ENCODE measurements around the gene ADAMTS19.
"Not testable (repeated sequence)": the region's sequence is repeated elsewhere in the genome, so short reads cannot be mapped to it uniquely, and the experiment has no call there.

ADAMTS19 gene, protein sequence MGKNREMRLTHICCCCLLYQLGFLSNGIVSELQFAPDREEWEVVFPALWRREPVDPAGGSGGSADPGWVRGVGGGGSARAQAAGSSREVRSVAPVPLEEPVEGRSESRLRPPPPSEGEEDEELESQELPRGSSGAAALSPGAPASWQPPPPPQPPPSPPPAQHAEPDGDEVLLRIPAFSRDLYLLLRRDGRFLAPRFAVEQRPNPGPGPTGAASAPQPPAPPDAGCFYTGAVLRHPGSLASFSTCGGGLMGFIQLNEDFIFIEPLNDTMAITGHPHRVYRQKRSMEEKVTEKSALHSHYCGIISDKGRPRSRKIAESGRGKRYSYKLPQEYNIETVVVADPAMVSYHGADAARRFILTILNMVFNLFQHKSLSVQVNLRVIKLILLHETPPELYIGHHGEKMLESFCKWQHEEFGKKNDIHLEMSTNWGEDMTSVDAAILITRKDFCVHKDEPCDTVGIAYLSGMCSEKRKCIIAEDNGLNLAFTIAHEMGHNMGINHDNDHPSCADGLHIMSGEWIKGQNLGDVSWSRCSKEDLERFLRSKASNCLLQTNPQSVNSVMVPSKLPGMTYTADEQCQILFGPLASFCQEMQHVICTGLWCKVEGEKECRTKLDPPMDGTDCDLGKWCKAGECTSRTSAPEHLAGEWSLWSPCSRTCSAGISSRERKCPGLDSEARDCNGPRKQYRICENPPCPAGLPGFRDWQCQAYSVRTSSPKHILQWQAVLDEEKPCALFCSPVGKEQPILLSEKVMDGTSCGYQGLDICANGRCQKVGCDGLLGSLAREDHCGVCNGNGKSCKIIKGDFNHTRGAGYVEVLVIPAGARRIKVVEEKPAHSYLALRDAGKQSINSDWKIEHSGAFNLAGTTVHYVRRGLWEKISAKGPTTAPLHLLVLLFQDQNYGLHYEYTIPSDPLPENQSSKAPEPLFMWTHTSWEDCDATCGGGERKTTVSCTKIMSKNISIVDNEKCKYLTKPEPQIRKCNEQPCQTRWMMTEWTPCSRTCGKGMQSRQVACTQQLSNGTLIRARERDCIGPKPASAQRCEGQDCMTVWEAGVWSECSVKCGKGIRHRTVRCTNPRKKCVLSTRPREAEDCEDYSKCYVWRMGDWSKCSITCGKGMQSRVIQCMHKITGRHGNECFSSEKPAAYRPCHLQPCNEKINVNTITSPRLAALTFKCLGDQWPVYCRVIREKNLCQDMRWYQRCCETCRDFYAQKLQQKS

DNA sequence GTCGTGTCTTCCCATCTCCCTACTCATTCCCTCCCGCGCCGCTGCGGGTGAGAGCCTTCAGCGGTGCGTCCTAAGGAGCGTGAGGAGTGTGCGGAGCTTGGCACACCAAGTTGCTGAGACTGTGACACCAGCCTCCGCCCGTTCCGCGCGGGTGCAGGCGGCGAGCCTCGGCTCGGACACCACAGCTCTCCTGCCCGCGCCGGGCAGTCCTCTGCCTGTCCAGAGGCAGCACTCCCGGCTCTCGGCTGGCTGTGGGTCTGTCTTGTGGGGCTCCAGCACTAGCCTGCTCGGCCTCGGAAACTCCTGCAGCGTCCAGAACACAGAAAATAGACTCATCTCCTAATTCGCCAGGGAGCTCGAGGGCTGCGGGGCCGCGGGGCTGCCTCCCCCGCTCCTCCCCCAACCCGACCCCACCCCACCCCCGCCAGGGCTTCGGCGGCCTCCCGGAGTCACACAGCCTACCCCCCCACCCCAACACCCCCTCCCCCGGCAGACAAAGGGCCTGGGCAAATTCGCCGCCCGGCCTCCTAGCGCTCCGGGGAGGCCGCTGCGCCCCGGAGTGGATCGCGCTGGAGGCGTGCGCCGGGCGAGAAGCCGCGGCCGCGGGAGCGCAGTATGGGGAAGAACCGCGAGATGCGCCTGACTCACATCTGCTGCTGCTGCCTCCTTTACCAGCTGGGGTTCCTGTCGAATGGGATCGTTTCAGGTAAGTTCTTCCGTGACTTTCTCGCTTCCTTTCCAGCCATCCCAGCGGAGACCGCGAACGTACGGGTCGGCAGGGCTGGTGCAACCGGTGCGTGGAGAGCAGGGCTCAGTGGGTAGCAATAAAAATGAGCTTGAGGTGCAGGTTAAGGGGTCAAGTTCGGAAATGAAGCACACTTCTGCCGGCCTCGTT, at the start of gene ADAMTS19:
TSS of gene ADAMTS19 (plus strand) at position 522 of the 895 bp plus-strand sequence. CDS start at position 616, 94 bp downstream.
- H3K27ac ChIP-seq, result no peak within 1 kb of the TSS
- H3K4me3 ChIP-seq, result peak within 1 kb of the TSS in 6 of 7 experiments; percentile 6 to 50 (median 34)

DNA sequence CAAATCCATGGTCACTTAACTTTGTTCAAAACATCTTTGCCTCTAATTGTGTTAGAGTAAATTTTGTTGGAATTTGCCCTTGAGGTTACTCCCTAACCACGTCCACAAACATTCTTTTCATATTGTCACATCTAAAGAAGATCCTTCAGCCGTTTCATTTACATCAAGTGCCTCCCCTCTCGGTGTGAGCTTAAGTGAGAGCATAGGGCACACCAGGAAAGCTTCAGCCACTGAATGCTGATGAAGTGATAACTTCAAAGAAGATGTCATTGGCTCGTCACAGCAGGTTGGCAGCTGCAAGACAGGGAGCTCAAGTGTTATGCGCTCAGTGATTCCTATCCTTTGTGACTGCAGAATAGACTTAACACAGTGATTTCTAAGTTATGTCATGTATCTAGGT, 49.6 kb upstream of the ADAMTS19 start:
- Histone ChIP-seq H3K4me3 (no peak overlapping the region), H3K27ac (no peak overlapping the region)

DNA sequence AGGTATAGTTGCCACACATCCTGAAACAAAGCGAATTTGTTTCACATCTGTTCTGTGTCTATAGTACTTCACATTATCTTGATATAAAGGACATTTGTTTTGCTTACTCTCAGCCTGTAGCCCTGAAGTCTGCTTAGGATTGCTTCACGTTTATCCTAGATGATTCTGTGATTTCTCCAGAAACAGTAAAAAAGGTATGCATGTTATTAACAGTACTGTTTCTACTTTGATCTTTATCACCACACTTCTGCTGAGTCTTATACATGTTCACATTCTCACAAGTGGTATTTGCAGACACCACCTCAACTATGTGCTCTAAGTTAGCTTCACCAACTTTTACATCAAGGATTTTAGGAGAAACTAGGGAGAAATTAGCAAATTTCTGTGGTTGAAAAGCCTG, 47.4 kb upstream of the ADAMTS19 start:
- H3K27ac ChIP-seq, result no peak overlapping the region
- no peak overlapping the region for H3K4me3 ChIP-seq

DNA sequence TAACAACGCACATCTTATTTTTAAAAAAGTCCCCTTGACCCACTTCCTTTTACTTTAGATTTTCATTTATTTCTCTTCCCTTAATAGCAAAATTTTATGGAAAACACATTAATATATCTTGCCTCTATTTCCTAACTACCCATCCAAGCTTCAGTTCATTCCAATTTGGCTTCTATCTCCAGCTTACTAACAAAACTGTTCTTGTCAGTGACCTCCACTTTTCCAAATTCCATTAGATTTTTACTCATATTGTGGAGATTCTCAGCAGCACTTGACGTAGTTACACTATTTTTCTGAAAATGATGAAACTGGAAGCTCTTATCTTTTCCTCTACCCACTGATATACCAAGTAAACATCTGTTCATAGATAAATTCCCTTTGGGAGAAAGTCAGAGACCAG, 46.5 kb upstream of the ADAMTS19 start:
- H3K27ac ChIP-seq, result no peak overlapping the region
- H3K4me3 ChIP-seq, result no peak overlapping the region

DNA sequence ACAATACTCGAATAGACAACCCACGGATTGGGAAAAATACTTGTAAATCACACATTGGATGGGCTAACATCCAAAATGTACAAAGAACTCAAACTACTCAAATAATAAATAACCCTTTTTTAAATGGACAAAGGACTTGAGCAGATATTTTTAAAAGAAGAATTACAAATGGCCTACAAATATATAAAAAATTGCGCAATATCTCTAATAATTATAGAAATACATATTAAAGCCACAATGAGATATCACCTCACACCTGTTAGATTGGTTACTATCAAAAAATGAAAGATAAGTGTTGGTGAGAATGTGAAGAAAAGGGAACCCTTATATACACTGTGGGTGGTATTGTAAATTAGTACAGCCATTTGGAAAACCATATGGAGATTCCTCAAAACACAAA, 40.8 kb upstream of the ADAMTS19 start:
- no peak overlapping the region for H3K27ac ChIP-seq
- no peak overlapping the region for H3K4me3 ChIP-seq

DNA sequence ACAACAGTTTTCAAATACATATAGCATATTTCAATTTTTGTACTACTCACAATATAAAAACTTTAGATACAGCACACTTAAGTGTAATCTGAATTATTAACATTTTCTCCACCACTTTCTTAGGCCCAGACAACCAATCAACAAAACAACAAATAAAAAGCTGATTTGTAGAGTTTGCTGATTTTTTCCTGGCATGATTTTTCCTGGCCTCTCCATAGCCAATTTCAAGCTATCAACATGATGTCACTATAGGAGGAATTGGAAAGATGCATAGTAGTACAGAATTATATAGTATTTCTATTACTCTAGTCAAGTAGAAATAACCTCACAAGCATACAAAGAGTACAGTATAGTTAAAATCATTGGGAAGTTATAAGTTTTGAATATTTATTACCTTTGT, 35.1 kb upstream of the ADAMTS19 start:
- no peak overlapping the region for H3K4me3 ChIP-seq
- no peak overlapping the region for H3K27ac ChIP-seq

DNA sequence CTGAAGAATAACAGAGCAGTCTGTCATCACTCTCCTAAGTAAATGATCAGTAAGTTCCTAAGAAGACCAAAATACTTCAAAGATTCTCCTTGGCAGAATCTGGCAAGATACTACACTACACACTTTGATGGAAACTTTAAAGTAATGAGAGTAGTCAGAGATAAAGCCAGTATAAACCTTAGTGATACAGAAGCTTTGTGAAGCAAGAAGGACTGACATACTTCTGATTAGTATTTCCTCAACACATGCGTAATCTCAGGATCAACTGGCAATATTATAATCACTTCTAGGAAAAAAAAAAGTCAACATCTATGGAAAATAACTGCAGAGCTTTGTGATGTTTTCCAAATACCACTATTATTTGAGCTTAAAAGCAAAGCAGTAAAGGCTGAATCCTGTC, 34.0 kb upstream of the ADAMTS19 start:
- H3K4me3 ChIP-seq, result no peak overlapping the region

DNA sequence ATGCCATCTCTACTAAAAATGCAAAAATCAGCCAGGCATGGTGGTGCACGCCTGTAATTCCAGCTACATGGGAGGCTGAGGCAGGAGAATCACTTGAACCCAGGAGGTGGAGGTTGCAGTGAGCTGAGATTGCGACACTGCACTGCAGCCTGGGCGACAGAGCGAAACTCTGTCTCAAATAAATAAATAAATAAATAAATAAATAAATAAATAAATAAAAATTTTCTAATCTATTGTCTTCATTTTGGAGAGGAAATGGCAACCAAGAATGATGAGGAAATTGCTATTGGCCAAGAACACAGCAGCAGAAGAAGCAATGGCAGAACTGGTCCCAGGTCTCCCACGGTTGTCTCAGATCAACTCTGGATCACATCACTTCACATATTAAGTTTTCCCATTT, 31.5 kb upstream of the ADAMTS19 start:
- not testable (repeated sequence) for H3K4me3 ChIP-seq, H3K27ac ChIP-seq

More for the DNA sequence above, 34.0 kb upstream of the ADAMTS19 start:
- H3K27ac ChIP-seq, result no peak overlapping the region

DNA sequence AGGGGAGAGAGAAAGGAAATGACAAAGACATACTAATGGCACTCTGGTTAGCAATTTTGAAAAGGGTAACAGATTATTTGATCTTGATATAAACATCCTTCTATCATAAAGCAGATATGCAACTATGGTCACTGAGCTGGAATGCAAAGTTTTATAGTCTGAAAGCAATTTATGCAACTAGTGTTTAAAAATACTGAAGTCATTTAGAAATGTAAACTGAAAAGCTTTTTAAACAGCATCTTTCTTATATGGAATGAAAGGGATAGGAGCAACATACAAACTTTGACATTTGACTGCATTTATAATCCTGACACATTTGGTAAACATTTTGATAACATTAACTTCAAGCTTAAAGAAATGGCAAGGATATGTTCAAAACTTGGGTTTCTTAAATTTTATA, 28.7 kb upstream of the ADAMTS19 start:
- Histone ChIP-seq H3K27ac (no peak overlapping the region), H3K4me3 (no peak overlapping the region)

DNA sequence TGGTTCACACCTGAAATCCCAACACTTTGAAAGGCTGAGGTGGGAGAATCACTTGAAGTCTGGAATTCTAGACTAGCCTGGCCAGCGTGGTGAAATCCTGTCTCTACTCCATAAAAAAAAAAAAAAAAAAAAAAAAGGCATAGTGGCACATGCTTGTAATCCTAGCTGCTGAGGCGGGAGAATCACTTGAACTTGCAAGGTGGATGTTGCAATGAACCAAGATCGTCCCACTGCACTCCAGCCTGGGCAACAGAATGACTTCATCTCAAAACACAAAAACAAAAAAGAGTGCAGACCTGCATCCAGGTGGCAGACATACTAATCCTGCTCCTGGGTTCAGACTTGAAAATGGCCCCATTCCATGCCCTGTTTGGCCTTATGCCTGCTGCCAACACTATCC, 21.8 kb upstream of the ADAMTS19 start:
- no peak overlapping the region for H3K27ac ChIP-seq

DNA sequence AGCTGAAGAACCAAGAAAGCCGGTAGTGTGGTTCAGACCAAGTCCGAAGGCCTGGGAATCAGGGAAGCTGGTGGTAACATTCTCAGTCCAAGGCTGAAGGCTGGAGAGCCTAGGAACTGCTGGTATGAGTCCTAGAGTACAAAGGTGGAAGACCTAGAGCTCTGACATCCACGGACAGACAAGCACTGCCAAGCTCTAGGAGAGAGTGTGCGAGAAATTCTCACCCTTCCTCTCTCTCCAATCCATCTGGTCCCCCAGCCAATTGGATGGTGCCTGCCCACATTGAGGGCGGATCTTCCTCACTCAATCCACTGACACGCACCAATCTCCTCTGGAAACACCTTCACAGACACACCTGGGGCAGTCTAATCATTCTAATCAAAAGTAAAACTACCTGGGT, 19.7 kb upstream of the ADAMTS19 start:
- Histone ChIP-seq H3K4me3 (no peak overlapping the region), H3K27ac (no peak overlapping the region)

More for the DNA sequence above, 21.8 kb upstream of the ADAMTS19 start:
- H3K4me3 ChIP-seq, result no peak overlapping the region

DNA sequence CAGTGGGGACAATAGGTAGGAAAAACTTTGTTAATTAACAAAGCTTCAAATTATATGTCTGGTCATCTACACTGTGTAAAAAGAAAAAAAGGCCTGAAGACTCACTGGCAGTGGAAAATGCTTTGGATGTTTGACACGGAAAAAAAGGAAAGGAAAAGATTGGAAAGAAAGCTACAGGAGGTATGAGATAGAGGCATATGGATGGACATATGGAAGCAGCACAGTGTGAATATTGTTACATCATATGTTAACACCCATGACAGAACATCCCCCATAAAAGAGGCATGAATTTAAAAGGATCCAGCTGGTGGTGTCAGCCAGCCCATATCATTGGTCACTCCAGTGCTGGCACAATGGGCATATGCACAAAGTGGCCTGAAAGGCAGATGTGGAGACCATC, 19.0 kb upstream of the ADAMTS19 start:
- H3K27ac ChIP-seq, result no peak overlapping the region
- no peak overlapping the region for H3K4me3 ChIP-seq

DNA sequence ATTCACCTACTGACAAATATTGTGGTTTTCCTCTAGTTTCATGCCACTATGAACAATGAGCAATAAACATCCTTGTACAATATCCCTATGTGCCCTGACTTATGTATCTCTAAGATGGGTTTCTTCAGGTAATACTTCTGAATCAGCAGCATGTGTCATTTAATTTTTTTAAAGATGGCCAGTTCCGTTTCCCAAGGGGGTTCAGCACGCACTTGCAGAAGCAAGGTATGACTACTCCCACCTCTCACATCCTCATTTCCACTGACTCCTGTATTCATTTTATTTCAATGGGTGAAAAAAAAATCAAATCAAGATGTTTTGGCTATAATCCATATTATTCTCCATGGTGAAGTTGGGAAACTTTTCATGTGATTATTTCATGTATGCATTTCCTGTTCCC, 14.7 kb upstream of the ADAMTS19 start:
- Histone ChIP-seq H3K27ac (no peak overlapping the region), H3K4me3 (no peak overlapping the region)

DNA sequence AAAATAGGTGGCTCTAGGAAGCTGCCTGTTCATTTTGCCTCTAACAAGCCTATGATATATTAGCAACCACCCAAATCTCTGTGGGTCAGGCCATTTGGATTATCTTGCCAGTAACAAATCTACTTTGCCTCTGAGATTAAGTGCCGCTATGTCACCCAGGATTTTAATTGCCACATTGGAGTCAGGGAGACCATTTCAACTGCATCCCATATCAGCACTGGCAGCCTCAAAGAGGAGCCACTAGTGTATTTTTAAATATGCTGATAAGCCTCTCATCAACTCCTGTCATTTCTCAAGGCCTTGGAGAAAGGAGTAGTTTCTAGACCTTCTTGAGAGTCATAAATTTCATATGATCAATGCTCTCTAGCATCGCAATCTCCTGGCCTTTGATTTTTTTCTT, 12.1 kb upstream of the ADAMTS19 start:
- Histone ChIP-seq H3K4me3 (no peak overlapping the region), H3K27ac (no peak overlapping the region)

DNA sequence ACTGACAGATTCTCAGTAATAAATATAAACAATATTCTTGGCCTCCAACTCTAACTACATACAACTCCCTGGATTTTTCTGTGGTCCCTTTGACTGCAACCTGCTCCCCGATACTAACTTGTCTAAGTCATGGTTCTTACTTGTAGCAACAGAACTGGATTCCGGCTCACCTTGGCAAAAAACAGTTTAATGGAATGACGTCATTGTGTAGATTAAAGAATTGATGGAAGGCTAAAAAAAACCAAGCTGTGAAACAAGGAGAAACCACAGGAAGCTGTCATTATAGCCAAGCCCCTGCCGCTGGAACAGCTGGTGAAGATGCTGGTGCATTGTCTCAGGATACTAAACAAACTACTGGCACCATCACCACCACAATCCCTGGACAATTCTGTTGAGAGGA, 11.4 kb upstream of the ADAMTS19 start:
- Histone ChIP-seq H3K27ac (no peak overlapping the region), H3K4me3 (no peak overlapping the region)

DNA sequence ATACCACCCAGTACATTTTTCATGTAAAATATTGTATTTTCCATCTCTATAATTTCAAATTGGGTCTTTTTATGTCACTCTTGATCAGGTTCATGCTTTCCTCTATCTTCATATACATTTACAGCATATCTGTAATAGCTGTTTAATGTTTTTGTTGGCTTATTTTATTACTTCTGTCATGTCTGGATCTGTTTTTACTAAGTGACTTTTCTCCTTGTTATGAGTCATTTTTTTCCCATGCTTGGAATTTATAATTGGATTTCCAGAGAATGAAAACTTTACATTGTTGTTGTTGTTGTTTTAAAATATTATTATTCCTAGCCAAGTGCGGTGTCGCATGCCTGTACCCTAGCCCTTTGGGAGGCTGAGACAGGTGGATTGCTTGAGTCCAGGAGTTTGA, 5.6 kb upstream of the ADAMTS19 start:
- H3K27ac ChIP-seq, result no peak overlapping the region
- no peak overlapping the region for H3K4me3 ChIP-seq

DNA sequence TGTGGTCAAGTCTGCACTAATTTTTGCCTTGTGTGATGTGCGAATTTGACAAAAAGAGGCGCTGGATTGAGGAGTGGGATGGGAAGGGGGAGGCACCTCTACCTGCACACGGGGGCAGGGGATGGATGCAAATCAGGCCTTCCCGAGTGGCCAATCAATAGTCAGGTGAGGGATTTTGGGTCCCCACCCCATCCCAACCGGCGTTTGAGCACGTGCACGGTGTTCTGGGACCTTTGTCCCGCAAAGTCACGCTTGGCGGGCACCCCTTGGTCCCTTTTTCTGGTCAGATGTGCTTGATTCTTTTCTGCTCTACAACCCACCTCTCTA, 685 bp upstream of the ADAMTS19 start:
- H3K27ac ChIP-seq, result no peak overlapping the region
- peak overlapping the region in 2 of 7 experiments; percentile 11 to 50 for H3K4me3 ChIP-seq

DNA sequence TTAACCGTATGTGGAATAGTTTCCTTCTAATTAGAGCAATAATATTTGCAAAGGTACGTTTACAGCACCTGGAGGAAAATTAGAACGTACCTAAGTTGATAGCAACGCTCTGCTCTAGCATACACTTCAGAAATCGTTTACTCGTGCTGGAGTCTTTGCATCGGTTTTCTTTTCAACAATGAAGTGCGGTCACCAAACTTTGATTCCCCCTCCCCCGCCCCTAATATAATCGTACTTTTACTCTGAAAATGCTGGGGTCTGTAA, 506 bp downstream of the ADAMTS19 start:
- H3K27ac ChIP-seq, result no peak overlapping the region
- peak overlapping the region in 5 of 7 experiments; percentile 11 to 50 (median 42) for H3K4me3 ChIP-seq

DNA sequence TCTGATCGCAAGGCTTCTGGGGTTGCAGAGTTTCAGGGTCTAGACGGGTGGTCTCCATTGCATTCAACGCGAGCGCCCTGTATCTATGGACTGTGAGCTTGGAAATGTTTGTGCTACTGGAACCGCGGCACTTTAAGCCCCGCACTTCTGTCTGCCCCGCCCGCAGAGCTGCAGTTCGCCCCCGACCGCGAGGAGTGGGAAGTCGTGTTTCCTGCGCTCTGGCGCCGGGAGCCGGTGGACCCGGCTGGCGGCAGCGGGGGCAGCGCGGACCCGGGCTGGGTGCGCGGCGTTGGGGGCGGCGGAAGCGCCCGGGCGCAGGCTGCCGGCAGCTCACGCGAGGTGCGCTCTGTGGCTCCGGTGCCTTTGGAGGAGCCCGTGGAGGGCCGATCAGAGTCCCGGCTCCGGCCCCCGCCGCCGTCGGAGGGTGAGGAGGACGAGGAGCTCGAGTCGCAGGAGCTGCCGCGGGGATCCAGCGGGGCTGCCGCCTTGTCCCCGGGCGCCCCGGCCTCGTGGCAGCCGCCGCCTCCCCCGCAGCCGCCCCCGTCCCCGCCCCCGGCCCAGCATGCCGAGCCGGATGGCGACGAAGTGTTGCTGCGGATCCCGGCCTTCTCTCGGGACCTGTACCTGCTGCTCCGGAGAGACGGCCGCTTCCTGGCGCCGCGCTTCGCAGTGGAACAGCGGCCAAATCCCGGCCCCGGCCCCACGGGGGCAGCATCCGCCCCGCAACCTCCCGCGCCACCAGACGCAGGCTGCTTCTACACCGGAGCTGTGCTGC, 1.0 kb downstream of the ADAMTS19 start:
- Histone ChIP-seq H3K27ac (no peak overlapping the region), H3K4me3 (peak overlapping the region in 6 of 7 experiments; percentile 6 to 50 (median 34))
